Breast epithelium (tissue), 3 donors: Measurements from ENCODE around the gene SLC16A12.

Experiments
- CTCF ChIP-seq, 3 donors: fragments of 450-650 bp; IDR thresholded peaks; one replicate each; pipeline ENCODE4 v1.5.1; 2016 to 2017; ENCODE audit warnings: antibody characterized with exemption in 3 of 3, mild to moderate bottlenecking in 3 of 3, moderate library complexity in 3 of 3
- POLR2A ChIP-seq: fragments of 450-650 bp; IDR thresholded peaks from one replicate; pipeline ENCODE4 v1.6.1; 2016; ENCODE audit warnings: antibody characterized with exemption, mild to moderate bottlenecking, moderate library complexity
- POLR2AphosphoS5 ChIP-seq, 3 donors: sonication (generic); formaldehyde crosslinking; IDR thresholded peaks; one replicate each; pipeline ENCODE4 v1.6.1; 2017; ENCODE audit warnings: antibody characterized with exemption in 3 of 3

DNA sequence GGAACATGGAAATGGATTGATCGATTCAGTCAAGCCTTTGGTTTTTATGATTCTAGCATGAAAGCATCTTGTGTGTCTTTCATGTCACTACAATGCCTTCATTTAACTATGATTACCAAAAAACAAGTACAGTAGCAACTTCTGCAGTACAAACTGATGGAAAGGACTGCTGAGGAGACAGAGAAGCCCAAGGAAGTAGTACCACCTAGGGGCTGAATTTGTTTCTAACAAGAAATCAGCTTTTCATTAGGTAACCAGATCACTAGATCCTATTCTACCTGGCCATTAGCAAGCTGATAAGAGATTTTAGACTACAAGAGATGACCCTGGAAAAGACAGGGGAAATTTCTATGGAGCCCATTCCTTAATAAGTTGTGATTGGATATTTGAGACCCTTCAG is 146.1 kb downstream of the SLC16A12 start:
- peak in 2 of 3 donors; percentile 17 to 26 for TF ChIP-seq CTCF (IDR thresholded peaks at IDR 0.05)
- TF ChIP-seq POLR2A, result no peak
- no peak for TF ChIP-seq POLR2AphosphoS5 (IDR thresholded peaks at IDR 0.05)
